ENCODE data around the gene FAM110D. TPM values are rescaled to one million over a fixed set of nuclear protein-coding genes. Genes with fewer than 3 reads are reported as not detected.

FAM110D gene
- total and polyA plus RNA-seq, 2 of the 8 experiments (the other 6 are each of a cell fraction or from before 2014, with no cell fraction given) = 0.21 to 0.48 TPM

- Histone ChIP-seq H4K8ac (ENCODE audit: extremely low read depth, insufficient read depth, low read length) (no peak overlapping the region), H3K23me2 (ENCODE audit: low read depth, low read length) (no peaks in the 10 kb centered on the region; the same call in 1 of the 2 replicates), H3K56ac (replicated peaks; ENCODE audit: insufficient read length, low read depth, low read length) (no peak overlapping the region), H2AFZ (ENCODE audit: low read length) (no peak overlapping the region), H2AK5ac (ENCODE audit: low read depth, low read length) (no peak overlapping the region), H2BK15ac (ENCODE audit: low read length) (no peak overlapping the region), H3K36me3 (ENCODE audit: control insufficient read depth in 2 of 4, insufficient read depth in 4 of 4, low read length in 3 of 4) (no peaks in the 10 kb centered on the region), H3K14ac (ENCODE audit: insufficient read length) (no peak overlapping the region), H3K4me2 (ENCODE audit: insufficient read depth in 1 of 2, low read depth in 2 of 2, low read length in 2 of 2) (no peak overlapping the region), H3K4me1 (replicated peaks in 1 of 4; ENCODE audit: control insufficient read depth in 3 of 4, insufficient read depth in 4 of 4, low read length in 3 of 4) (no peaks in the 10 kb centered on the region), H3K9me3 (ENCODE audit: insufficient read depth in 2 of 2, low read depth in 1 of 2, low read length in 1 of 2) (no peaks in the 10 kb centered on the region), H4K5ac (ENCODE audit: insufficient read length, low read depth, low read length) (no peak overlapping the region), H3K4me3 (ENCODE audit: extremely low read depth in 1 of 4, insufficient read depth in 2 of 4, low read depth in 3 of 4, low read length in 4 of 4) (no peak overlapping the region), H4K20me1 (replicated peaks in 1 of 2; ENCODE audit: control insufficient read depth in 1 of 2, insufficient read depth in 2 of 2, low read length in 2 of 2) (no peaks in the 10 kb centered on the region), H3K18ac (ENCODE audit: extremely low read depth, low read length) (no peak overlapping the region), H3K27me3 (replicated peaks in 1 of 4; ENCODE audit: control insufficient read depth in 3 of 4, extremely low read depth in 1 of 4, insufficient read depth in 3 of 4, low read length in 3 of 4) (no peaks in the 10 kb centered on the region), H2BK5ac (ENCODE audit: low read depth, low read length) (no peak overlapping the region), H4K91ac (replicated peaks; ENCODE audit: insufficient read length, low read length) (no peak overlapping the region), H3K27ac (ENCODE audit: low read depth, low read length) (no peak overlapping the region), H3K79me1 (ENCODE audit: low read depth, low read length) (no peaks in the 10 kb centered on the region), H2BK20ac (ENCODE audit: low read length) (no peak overlapping the region), H3K4ac (replicated peaks; ENCODE audit: insufficient read length, low read depth, low read length) (no peak overlapping the region), H2BK12ac (ENCODE audit: low read depth, low read length) (no peak overlapping the region), H3K79me2 (ENCODE audit: control insufficient read depth in 1 of 2, insufficient read depth in 2 of 2, low read length in 2 of 2) (no peaks in the 10 kb centered on the region), H3K23ac (ENCODE audit: insufficient read length) (no peak overlapping the region), H2BK120ac (replicated peaks; ENCODE audit: low read depth, low read length) (no peak overlapping the region), H3K9ac (replicated peaks in 1 of 4; ENCODE audit: extremely low read depth in 1 of 4, low read depth in 3 of 4, low read length in 3 of 4) (no peak overlapping the region)
- POLR2A ChIA-PET (ENCODE audit: partially characterized antibody) = no interaction called here
- CTCF ChIA-PET (ENCODE audit: partially characterized antibody) = interaction anchor here (0.7 to 1.4 kb wide), 5 partner anchors 13 to 188 kb away, joined by 3 to 14 read pairs (median 3); partner anchors contain the start of gene CD52
- FAIRE-seq (no peak), DNase-seq (ENCODE audit: low read depth in 1 of 2, low spot score in 2 of 2) (no peak)
- 87% methylated on average over 4 of the region's 4 CpGs; no CpG with 5 or more reads in 1 of the 2 experiments for WGBS, 2 experiments (ENCODE audit: extremely low coverage in 1 of 2, insufficient coverage in 1 of 2, insufficient read length in 1 of 2, insufficient replicate concordance in 2 of 2, low coverage in 1 of 2, low lambda C conversion rate in 2 of 2, missing lambda C conversion rate in 1 of 2)
- TF ChIP-seq E2F6 (IDR thresholded peaks at IDR 0.05) (no peak), BACH1 (IDR thresholded peaks at IDR 0.05; ENCODE audit: low read length) (no peak), CTBP2 (IDR thresholded peaks at IDR 0.05; ENCODE audit: borderline replicate concordance, insufficient read depth, insufficient read length, low read length) (no peak), NANOG (IDR thresholded peaks at IDR 0.05; ENCODE audit: insufficient read depth, low read depth, low read length, poor library complexity, severe bottlenecking) (no peak), CHD1 (IDR thresholded peaks at IDR 0.05; ENCODE audit: low read depth, low read length) (no peak), POU5F1 (IDR thresholded peaks at IDR 0.05; ENCODE audit: low read depth, low read length) (no peak), POLR2A (IDR thresholded peaks at IDR 0.05; ENCODE audit: control extremely low read depth in 1 of 2, low read depth in 2 of 2, low read length in 2 of 2) (no peak), GTF2F1 (IDR thresholded peaks at IDR 0.05; ENCODE audit: borderline replicate concordance, low read depth, low read length) (no peak), KDM1A (IDR thresholded peaks at IDR 0.05; ENCODE audit: borderline replicate concordance, low read length) (no peak), CHD2 (IDR thresholded peaks at IDR 0.05; ENCODE audit: low read length) (no peak), RAD21 (IDR thresholded peaks at IDR 0.05 in 1 of 2, conservative IDR thresholded peaks at IDR 0.05 in 1 of 2; ENCODE audit: low read depth in 2 of 2, low read length in 2 of 2) (no peak), PHF8 (conservative IDR thresholded peaks at IDR 0.05; ENCODE audit: low read depth, low read length) (no peak), SRF (IDR thresholded peaks at IDR 0.05; ENCODE audit: low read depth, low read length) (no peak), GABPA (IDR thresholded peaks at IDR 0.05; ENCODE audit: borderline replicate concordance, insufficient read depth, low read length) (no peak)
Observed at GRCh38 chr1:26129778-26130177, 29.1 kb upstream of the FAM110D start.
